ENCODE results near the gene ABHD4. TPM values are rescaled to one million over a fixed set of nuclear protein-coding genes. Genes with fewer than 3 reads are reported as not detected.

Gene ABHD4
- polyA plus RNA-seq, 4 donors = 11.5 to 38.7 (median 26.6) TPM

DNA sequence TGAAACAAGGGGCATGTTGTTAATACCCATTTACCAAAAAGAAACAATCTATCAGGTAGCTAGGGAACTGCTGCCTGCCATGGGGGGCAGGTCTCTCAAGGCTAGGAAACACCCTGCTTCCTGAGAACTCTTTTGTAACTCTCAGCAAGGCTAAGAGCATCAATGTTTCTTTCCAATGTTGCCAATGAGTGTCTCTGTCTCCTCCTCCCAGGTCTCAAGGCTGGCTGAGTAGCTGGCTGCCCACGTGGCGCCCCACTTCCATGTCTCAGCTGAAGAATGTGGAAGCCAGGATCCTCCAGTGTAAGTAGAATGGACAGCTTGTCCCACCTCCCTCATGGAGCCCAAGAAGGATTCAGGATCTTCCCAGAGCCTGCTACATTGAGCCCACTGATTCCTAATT is 3.4 kb downstream of the ABHD4 start:
- H3K4me3 ChIP-seq (ENCODE audit: low read depth in 1 of 3, low read length in 3 of 3) = no peak overlapping the region
- H3K9me3 ChIP-seq (ENCODE audit: control insufficient read depth in 2 of 2, insufficient read depth in 1 of 2, low read depth in 1 of 2, low read length in 1 of 2) = no peaks in the 10 kb centered on the region
- H3K27ac ChIP-seq (ENCODE audit: low read depth in 1 of 3, low read length in 2 of 3) = no peak overlapping the region
- peaks cover 9 to 46% (median 22%) of the 10 kb centered on the region in 3 donors for H3K36me3 ChIP-seq (ENCODE audit: control insufficient read depth in 3 of 3, insufficient read depth in 2 of 3, low read depth in 1 of 3, low read length in 3 of 3)
- DNase-seq = no peak
- H3K27me3 ChIP-seq (ENCODE audit: control insufficient read depth in 3 of 3, insufficient read depth in 3 of 3, low read length in 3 of 3) = no peaks in the 10 kb centered on the region
- 87 to 96% (median 91%) methylated on average over 2 of the region's 2 CpGs for WGBS, 3 donors
- no peak for FAIRE-seq
- H3K4me1 ChIP-seq (ENCODE audit: control insufficient read depth in 3 of 3, insufficient read depth in 2 of 3, low read depth in 1 of 3, low read length in 2 of 3) = peaks cover 1 to 15% (median 4%) of the 10 kb centered on the region in 3 donors

DNA sequence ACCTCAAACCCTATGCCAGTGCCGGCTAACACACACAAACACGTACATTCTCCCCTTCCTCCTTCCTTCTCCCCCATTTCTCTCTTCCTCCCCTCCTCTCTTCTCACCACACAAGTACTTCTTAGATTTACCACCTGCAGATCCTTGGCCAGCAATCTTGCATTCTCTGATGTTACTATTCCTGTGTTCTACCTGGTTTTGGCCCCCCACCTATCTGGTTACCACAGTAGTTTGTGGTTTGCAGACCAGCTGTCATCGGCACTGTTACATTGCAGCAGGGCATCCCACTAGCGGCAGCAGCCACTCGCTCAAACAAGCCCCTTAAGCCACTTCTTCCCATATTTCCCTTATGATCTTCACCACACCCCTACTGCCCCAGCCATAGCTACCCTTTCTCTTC is 3.9 kb downstream of the ABHD4 start:
- Histone ChIP-seq H3K27ac (ENCODE audit: low read depth in 1 of 3, low read length in 2 of 3) (no peak overlapping the region), H3K36me3 (ENCODE audit: control insufficient read depth in 3 of 3, insufficient read depth in 2 of 3, low read depth in 1 of 3, low read length in 3 of 3) (peaks cover 11 to 47% (median 22%) of the 10 kb centered on the region in 3 donors), H3K4me1 (ENCODE audit: control insufficient read depth in 3 of 3, insufficient read depth in 2 of 3, low read depth in 1 of 3, low read length in 2 of 3) (peaks cover 1 to 15% (median 4%) of the 10 kb centered on the region in 3 donors), H3K4me3 (ENCODE audit: low read depth in 1 of 3, low read length in 3 of 3) (no peak overlapping the region), H3K9me3 (ENCODE audit: control insufficient read depth in 2 of 2, insufficient read depth in 1 of 2, low read depth in 1 of 2, low read length in 1 of 2) (no peaks in the 10 kb centered on the region), H3K27me3 (ENCODE audit: control insufficient read depth in 3 of 3, insufficient read depth in 3 of 3, low read length in 3 of 3) (no peaks in the 10 kb centered on the region)
- 86 to 97% (median 96%) methylated on average over 5 of the region's 5 CpGs for WGBS, 3 donors
- FAIRE-seq = no peak
- no peak for DNase-seq

DNA sequence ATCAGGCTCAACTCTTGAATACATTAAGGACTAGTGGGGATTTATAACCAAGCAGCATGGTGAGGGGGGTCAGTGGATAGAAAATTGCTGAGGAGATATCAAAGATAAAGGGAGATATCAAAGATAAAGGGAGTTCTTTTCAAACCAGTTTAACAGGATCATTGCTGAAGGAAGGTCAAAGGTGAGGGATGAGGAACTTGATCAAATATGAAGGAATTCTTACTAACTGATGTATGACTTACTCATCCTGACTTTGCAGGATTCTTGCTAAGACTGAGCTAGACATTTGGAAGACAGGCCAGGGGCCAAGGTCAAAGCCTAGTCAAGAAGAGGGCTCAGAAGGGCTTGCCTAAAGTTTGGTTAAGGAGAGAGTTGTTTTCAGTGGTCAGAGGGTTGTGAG is 4.8 kb downstream of the ABHD4 start:
- Histone ChIP-seq H3K27ac (ENCODE audit: low read depth in 1 of 3, low read length in 2 of 3) (no peak overlapping the region), H3K27me3 (ENCODE audit: control insufficient read depth in 3 of 3, insufficient read depth in 3 of 3, low read length in 3 of 3) (no peaks in the 10 kb centered on the region), H3K4me3 (ENCODE audit: low read depth in 1 of 3, low read length in 3 of 3) (no peak overlapping the region), H3K36me3 (ENCODE audit: control insufficient read depth in 3 of 3, insufficient read depth in 2 of 3, low read depth in 1 of 3, low read length in 3 of 3) (peaks cover 11 to 53% (median 22%) of the 10 kb centered on the region in 3 donors), H3K9me3 (ENCODE audit: control insufficient read depth in 2 of 2, insufficient read depth in 1 of 2, low read depth in 1 of 2, low read length in 1 of 2) (no peaks in the 10 kb centered on the region), H3K4me1 (ENCODE audit: control insufficient read depth in 3 of 3, insufficient read depth in 2 of 3, low read depth in 1 of 3, low read length in 2 of 3) (peaks cover 1 to 13% (median 4%) of the 10 kb centered on the region in 3 donors)
- FAIRE-seq (no peak), DNase-seq (no peak)

DNA sequence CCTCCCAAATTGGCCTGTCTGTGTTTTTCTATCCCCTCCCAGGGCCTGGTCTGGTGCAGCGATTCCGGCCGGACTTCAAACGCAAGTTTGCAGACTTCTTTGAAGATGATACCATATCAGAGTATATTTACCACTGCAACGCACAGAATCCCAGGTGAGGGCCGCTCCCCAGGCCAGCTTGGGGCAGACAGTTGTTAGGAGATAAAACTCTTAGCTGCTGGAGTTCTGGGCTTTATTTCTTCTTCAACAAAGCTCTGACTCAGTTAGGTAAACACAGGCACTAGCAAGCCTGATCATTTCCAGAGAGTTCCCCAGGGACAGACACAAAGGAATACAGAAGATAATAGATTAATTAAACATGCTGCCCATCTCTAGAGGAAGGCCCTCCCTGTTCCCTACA is 8.3 kb downstream of the ABHD4 start:
- no peak overlapping the region for H3K4me3 ChIP-seq (ENCODE audit: low read depth in 1 of 3, low read length in 3 of 3)
- H3K4me1 ChIP-seq (ENCODE audit: control insufficient read depth in 3 of 3, insufficient read depth in 2 of 3, low read depth in 1 of 3, low read length in 2 of 3) = peaks cover 0 to 2% (median 0%) of the 10 kb centered on the region in 3 donors
- no peaks in the 10 kb centered on the region for H3K9me3 ChIP-seq (ENCODE audit: control insufficient read depth in 2 of 2, insufficient read depth in 1 of 2, low read depth in 1 of 2, low read length in 1 of 2)
- FAIRE-seq (no peak), DNase-seq (peak in 1 of 2 donors; percentile 18)
- WGBS, 3 donors = 80 to 84% (median 82%) methylated on average over 6 of the region's 6 CpGs
- no peaks in the 10 kb centered on the region for H3K27me3 ChIP-seq (ENCODE audit: control insufficient read depth in 3 of 3, insufficient read depth in 3 of 3, low read length in 3 of 3)
- peaks cover 17 to 80% (median 33%) of the 10 kb centered on the region in 3 donors for H3K36me3 ChIP-seq (ENCODE audit: control insufficient read depth in 3 of 3, insufficient read depth in 2 of 3, low read depth in 1 of 3, low read length in 3 of 3)
- H3K27ac ChIP-seq (ENCODE audit: low read depth in 1 of 3, low read length in 2 of 3) = no peak overlapping the region

DNA sequence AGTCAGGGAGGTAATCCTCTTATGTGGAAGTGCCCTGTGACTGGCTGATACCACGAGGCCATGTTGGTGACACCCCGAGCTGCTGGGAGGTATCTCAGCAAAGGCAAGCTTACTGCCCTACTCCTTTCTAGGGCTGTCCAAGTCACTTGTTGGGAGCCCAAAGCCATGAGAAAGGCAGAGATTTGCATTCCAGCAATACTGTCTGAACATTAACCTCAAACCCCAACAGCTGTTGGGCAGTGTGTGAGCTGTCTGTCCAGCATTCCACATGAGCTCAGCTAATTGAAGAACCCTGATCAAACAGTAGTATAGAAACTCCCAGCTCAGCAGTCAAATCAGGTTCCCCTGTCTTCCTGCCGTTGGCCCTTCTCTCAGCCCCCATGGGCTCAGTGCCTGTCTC is 9.2 kb downstream of the ABHD4 start:
- DNase-seq (no peak), FAIRE-seq (no peak)
- H3K4me1 ChIP-seq (ENCODE audit: control insufficient read depth in 3 of 3, insufficient read depth in 2 of 3, low read depth in 1 of 3, low read length in 2 of 3) = peaks cover 0 to 2% (median 0%) of the 10 kb centered on the region in 3 donors
- no peak overlapping the region for H3K4me3 ChIP-seq (ENCODE audit: low read depth in 1 of 3, low read length in 3 of 3)
- 83 to 87% (median 84%) methylated on average over 3 of the region's 3 CpGs for WGBS, 3 donors
- H3K27ac ChIP-seq (ENCODE audit: low read depth in 1 of 3, low read length in 2 of 3) = no peak overlapping the region
- no peaks in the 10 kb centered on the region for H3K9me3 ChIP-seq (ENCODE audit: control insufficient read depth in 2 of 2, insufficient read depth in 1 of 2, low read depth in 1 of 2, low read length in 1 of 2)
- no peaks in the 10 kb centered on the region for H3K27me3 ChIP-seq (ENCODE audit: control insufficient read depth in 3 of 3, insufficient read depth in 3 of 3, low read length in 3 of 3)
- H3K36me3 ChIP-seq (ENCODE audit: control insufficient read depth in 3 of 3, insufficient read depth in 2 of 3, low read depth in 1 of 3, low read length in 3 of 3) = peaks cover 17 to 78% (median 26%) of the 10 kb centered on the region in 3 donors

DNA sequence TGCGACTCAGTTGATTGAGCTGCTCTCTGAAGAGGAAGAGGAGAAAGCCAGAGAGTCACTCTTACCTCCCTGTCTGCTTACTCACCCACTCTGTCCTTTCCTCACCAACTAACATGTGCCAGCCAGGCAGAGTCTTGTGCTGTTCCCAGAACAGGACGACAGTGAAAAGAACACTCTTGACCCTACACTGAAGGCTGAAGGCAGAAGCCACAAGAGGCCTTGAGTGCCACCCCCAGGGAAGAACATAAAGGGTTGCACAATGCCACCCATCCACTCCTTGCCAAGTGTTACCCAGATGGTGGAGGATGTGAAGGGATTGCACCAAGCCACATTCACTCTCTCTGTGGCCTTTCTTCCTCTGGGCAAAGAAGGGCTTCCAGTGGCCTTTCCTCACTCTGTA is 12.8 kb downstream of the ABHD4 start:
- no peaks in the 10 kb centered on the region for H3K27me3 ChIP-seq (ENCODE audit: control insufficient read depth in 3 of 3, insufficient read depth in 3 of 3, low read length in 3 of 3)
- WGBS, 3 donors = 89 to 97% (median 93%) methylated on average over 2 of the region's 2 CpGs
- no peaks in the 10 kb centered on the region for H3K9me3 ChIP-seq (ENCODE audit: control insufficient read depth in 2 of 2, insufficient read depth in 1 of 2, low read depth in 1 of 2, low read length in 1 of 2)
- no peak overlapping the region for H3K27ac ChIP-seq (ENCODE audit: low read depth in 1 of 3, low read length in 2 of 3)
- H3K4me1 ChIP-seq (ENCODE audit: control insufficient read depth in 3 of 3, insufficient read depth in 2 of 3, low read depth in 1 of 3, low read length in 2 of 3) = peaks cover 0 to 16% (median 2%) of the 10 kb centered on the region in 3 donors
- peaks cover 10 to 47% (median 17%) of the 10 kb centered on the region in 3 donors for H3K36me3 ChIP-seq (ENCODE audit: control insufficient read depth in 3 of 3, insufficient read depth in 2 of 3, low read depth in 1 of 3, low read length in 3 of 3)
- no peak overlapping the region for H3K4me3 ChIP-seq (ENCODE audit: low read depth in 1 of 3, low read length in 3 of 3)
- no peak for FAIRE-seq
- DNase-seq = no peak

DNA sequence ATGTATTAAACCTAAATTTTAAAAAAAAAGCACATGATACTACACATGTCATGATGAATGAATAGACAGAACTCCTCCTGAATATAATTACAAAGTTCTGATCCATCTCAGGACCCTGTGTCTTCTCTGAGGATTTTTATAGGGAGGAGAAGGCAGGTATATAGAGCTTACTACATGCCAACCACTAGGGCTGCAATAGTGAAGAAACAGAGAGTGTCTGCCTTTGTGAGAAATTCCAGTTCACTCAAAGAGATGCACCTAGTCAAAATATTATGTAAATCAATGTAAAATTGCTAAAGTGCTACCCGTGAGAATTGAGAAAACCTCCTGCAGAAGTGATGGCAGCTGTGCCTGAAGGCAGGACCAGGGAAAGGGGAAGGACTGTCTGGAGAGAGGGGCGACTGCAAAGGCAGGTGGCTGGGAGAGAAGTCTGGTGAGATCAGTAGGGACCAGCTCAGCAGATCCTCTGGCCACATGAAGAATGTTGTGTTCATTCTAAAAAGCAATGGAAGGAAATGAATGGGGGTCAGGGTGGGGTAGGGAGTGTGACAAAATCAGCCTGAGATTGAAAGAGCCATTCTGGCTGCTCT is 15.1 kb downstream of the ABHD4 start:
- H3K36me3 ChIP-seq (ENCODE audit: control insufficient read depth in 3 of 3, insufficient read depth in 2 of 3, low read depth in 1 of 3, low read length in 3 of 3) = peaks cover 4 to 33% (median 12%) of the 10 kb centered on the region in 3 donors
- no peak overlapping the region for H3K4me3 ChIP-seq (ENCODE audit: low read depth in 1 of 3, low read length in 3 of 3)
- no peaks in the 10 kb centered on the region for H3K9me3 ChIP-seq (ENCODE audit: control insufficient read depth in 2 of 2, insufficient read depth in 1 of 2, low read depth in 1 of 2, low read length in 1 of 2)
- H3K27ac ChIP-seq (ENCODE audit: low read depth in 1 of 3, low read length in 2 of 3) = peak overlapping the region in 1 of 3 donors; percentile 64
- H3K27me3 ChIP-seq (ENCODE audit: control insufficient read depth in 3 of 3, insufficient read depth in 3 of 3, low read length in 3 of 3) = no peaks in the 10 kb centered on the region
- 69 to 76% (median 76%) methylated on average over 2 of the region's 2 CpGs for WGBS, 3 donors
- H3K4me1 ChIP-seq (ENCODE audit: control insufficient read depth in 3 of 3, insufficient read depth in 2 of 3, low read depth in 1 of 3, low read length in 2 of 3) = peaks cover 0 to 14% (median 2%) of the 10 kb centered on the region in 3 donors
- FAIRE-seq (no peak), DNase-seq (no peak)

DNA sequence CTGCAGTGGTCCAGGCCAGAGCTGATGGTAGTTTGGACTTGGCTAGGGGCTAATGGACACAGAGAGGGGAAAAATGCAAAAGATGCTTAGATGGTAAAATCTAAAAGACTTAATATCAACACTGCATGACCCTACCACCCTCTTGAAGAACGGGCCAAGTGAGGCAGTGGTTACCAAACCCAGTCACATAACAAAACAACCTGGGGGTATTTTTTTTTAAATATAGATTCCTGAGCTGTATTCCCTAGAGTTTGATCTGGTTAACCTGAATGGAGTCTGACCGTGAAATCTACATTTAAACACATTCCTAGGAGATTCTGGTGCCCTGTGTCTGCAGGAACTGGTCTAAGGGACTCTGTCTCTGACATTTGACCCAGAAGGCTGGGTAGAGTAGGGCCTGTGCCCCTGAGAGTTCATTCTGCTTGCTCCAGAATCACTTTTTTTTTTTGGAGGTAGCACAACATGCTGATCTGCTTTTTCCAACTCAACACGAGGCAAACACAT is 15.7 kb downstream of the ABHD4 start:
- H3K9me3 ChIP-seq (ENCODE audit: control insufficient read depth in 2 of 2, insufficient read depth in 1 of 2, low read depth in 1 of 2, low read length in 1 of 2) = no peaks in the 10 kb centered on the region
- H3K4me3 ChIP-seq (ENCODE audit: low read depth in 1 of 3, low read length in 3 of 3) = no peak overlapping the region
- H3K27ac ChIP-seq (ENCODE audit: low read depth in 1 of 3, low read length in 2 of 3) = peak overlapping the region in 1 of 3 donors; percentile 64
- WGBS, 3 donors = 56 to 80% (median 77%) methylated on average over 3 of the region's 3 CpGs
- FAIRE-seq (no peak), DNase-seq (no peak)
- peaks cover 3 to 29% (median 12%) of the 10 kb centered on the region in 3 donors for H3K36me3 ChIP-seq (ENCODE audit: control insufficient read depth in 3 of 3, insufficient read depth in 2 of 3, low read depth in 1 of 3, low read length in 3 of 3)
- H3K4me1 ChIP-seq (ENCODE audit: control insufficient read depth in 3 of 3, insufficient read depth in 2 of 3, low read depth in 1 of 3, low read length in 2 of 3) = peaks cover 0 to 14% (median 2%) of the 10 kb centered on the region in 3 donors
- H3K27me3 ChIP-seq (ENCODE audit: control insufficient read depth in 3 of 3, insufficient read depth in 3 of 3, low read length in 3 of 3) = no peaks in the 10 kb centered on the region

Data from small intestine (tissue), 7 donors.